ENCODE measurements around the gene ABHD14A.

ABHD14A gene

GRCh38 chr3:52029535-52029934 lies 54.7 kb downstream of the ABHD14A start:
- TF ChIP-seq CTCF (IDR thresholded peaks at IDR 0.05; ENCODE audit: insufficient read depth, low read length, missing control alignments) = no peak

More at GRCh38 chr3:52029535-52029934, 54.7 kb downstream of the ABHD14A start:
- CTCF ChIA-PET = interaction anchor here (0.7 to 2.3 kb wide), 6 partner anchors 9 to 115 kb away, joined by 3 to 6 read pairs (median 3); no protein-coding TSS in a partner anchor
- POLR2A ChIA-PET = interaction anchor here (1.7 kb wide), 1 partner anchor 28 kb away, joined by 7 read pairs; the partner anchor contains the start of gene DUSP7
- no peak overlapping the region for H3K4me3 ChIP-seq (ENCODE audit: low read depth, low read length)
- no peak for DNase-seq (ENCODE audit: low read depth, low spot score)
